Astrocyte of the spinal cord (primary cell): ENCODE results near the gene S1PR5.

Experiments
- DNase-seq: peaks from one replicate; pipeline ENCODE4 v3.0.0; 2011; ENCODE audit warnings: low read depth, low spot score
- H3K4me3 ChIP-seq: 2 replicates; pipeline ENCODE4 v1.5.1; 2011; ENCODE audit warnings: low read depth, mild to moderate bottlenecking, low read length, moderate library complexity
- CTCF ChIP-seq: IDR thresholded peaks from 2 replicates; pipeline ENCODE4 v1.5.1; 2012; ENCODE audit warnings: low read depth, mild to moderate bottlenecking, low read length, inconsistent platforms
- in situ Hi-C: cut with HindIII; loops from 2 replicates; pipeline ENCODE4 v1.10.0; 2017; ENCODE audit warnings: low sequenced_read_pairs

S1PR5 gene

GRCh38 chr19:10497371-10497770 lies 19.9 kb downstream of the S1PR5 start:
- DNase-seq = no peak
- no peak overlapping the region for H3K4me3 ChIP-seq
- in situ Hi-C loops = no loop called here
- TF ChIP-seq CTCF = no peak

- no peak for TF ChIP-seq CTCF
- H3K4me3 ChIP-seq = no peak overlapping the region
- in situ Hi-C loops = no loop called here
- no peak for DNase-seq
These were observed 25.7 kb downstream of the S1PR5 start for GRCh38 chr19:10491472-10492047.

- in situ Hi-C loops = no loop called here
- no peak overlapping the region for H3K4me3 ChIP-seq
- no peak for DNase-seq
- TF ChIP-seq CTCF = no peak
These were observed 30.7 kb downstream of the S1PR5 start for GRCh38 chr19:10486551-10486950.

GRCh38 chr19:10478903-10479384 lies 38.3 kb downstream of the S1PR5 start:
- peak; percentile 47 for TF ChIP-seq CTCF
- in situ Hi-C loops = no loop called here
- peak; percentile 86 for DNase-seq
- H3K4me3 ChIP-seq = peak overlapping the region; percentile 22

- no peak overlapping the region for H3K4me3 ChIP-seq
- in situ Hi-C loops = no loop called here
- no peak for TF ChIP-seq CTCF
- no peak for DNase-seq
These were observed 38.8 kb downstream of the S1PR5 start for GRCh38 chr19:10478476-10478875.

GRCh38 chr19:10474962-10475451 lies 42.2 kb downstream of the S1PR5 start:
- DNase-seq = no peak
- no peak overlapping the region for H3K4me3 ChIP-seq
- no peak for TF ChIP-seq CTCF
- in situ Hi-C loops = no loop called here
